RKO (cell line): ENCODE measurements around the gene NR4A1.

Experiments used
- DNase-seq: peaks from one replicate; pipeline ENCODE4 v3.0.0-alpha.2; 2016; ENCODE audit warnings: low spot score

Gene NR4A1

GRCh38 chr12:52041695-52042123 lies 9.5 kb upstream of the NR4A1 start:
- no peak for DNase-seq

- no peak for DNase-seq
Measured at GRCh38 chr12:52042706-52043385, 8.4 kb upstream of the NR4A1 start.

- no peak for DNase-seq
Measured at GRCh38 chr12:52043386-52044212, 7.6 kb upstream of the NR4A1 start.

GRCh38 chr12:52044292-52044983 lies 6.8 kb upstream of the NR4A1 start:
- DNase-seq, result no peak

GRCh38 chr12:52045794-52046199 lies 5.4 kb upstream of the NR4A1 start:
- no peak for DNase-seq

GRCh38 chr12:52046859-52047258 lies 4.4 kb upstream of the NR4A1 start:
- DNase-seq, result no peak

- DNase-seq, result no peak
Measured at GRCh38 chr12:52049286-52049685, 2.0 kb upstream of the NR4A1 start.

- no peak for DNase-seq
Measured at GRCh38 chr12:52049688-52050087, 1.6 kb upstream of the NR4A1 start.

GRCh38 chr12:52050116-52050757 lies 1.0 kb upstream of the NR4A1 start:
- no peak for DNase-seq

GRCh38 chr12:52052468-52053186 lies 1.4 kb downstream of the NR4A1 start:
- DNase-seq, result no peak

GRCh38 chr12:52053536-52054209 lies 2.4 kb downstream of the NR4A1 start:
- no peak for DNase-seq

- no peak for DNase-seq
Measured at GRCh38 chr12:52054231-52054832, 3.1 kb downstream of the NR4A1 start.

- no peak for DNase-seq
Measured at GRCh38 chr12:52054833-52055730, 3.8 kb downstream of the NR4A1 start.

GRCh38 chr12:52055731-52056711 lies 4.8 kb downstream of the NR4A1 start:
- no peak for DNase-seq

GRCh38 chr12:52056801-52057637 lies 5.8 kb downstream of the NR4A1 start:
- no peak for DNase-seq

GRCh38 chr12:52057638-52058576 lies 6.7 kb downstream of the NR4A1 start:
- DNase-seq, result no peak
